ENCODE data around the gene ABCA1.
"Not testable (repeated sequence)": the region's sequence is repeated elsewhere in the genome, so short reads cannot be mapped to it uniquely, and the experiment has no call there.

The ABCA1 gene

GRCh38 chr9:104905153-104905901, 22.6 kb downstream of the ABCA1 start:
- peak; percentile 65 for DNase-seq (ENCODE audit: low read depth)

GRCh38 chr9:104903609-104904008, 24.3 kb downstream of the ABCA1 start:
- peak; percentile 30 for DNase-seq (ENCODE audit: low read depth)

- peak; percentile 35 for DNase-seq (ENCODE audit: low read depth)
These were observed 27.1 kb downstream of the ABCA1 start for GRCh38 chr9:104900871-104901270.

GRCh38 chr9:104900324-104900723, 27.6 kb downstream of the ABCA1 start:
- DNase-seq (ENCODE audit: low read depth) = no peak

- DNase-seq (ENCODE audit: low read depth) = no peak
These were observed 28.2 kb downstream of the ABCA1 start for GRCh38 chr9:104899759-104900247.

- DNase-seq (ENCODE audit: low read depth) = not testable (repeated sequence)
These were observed 29.6 kb downstream of the ABCA1 start for GRCh38 chr9:104898376-104898775.

- DNase-seq (ENCODE audit: low read depth) = peak; percentile 27
These were observed 31.8 kb downstream of the ABCA1 start for GRCh38 chr9:104896131-104896530.

- peak; percentile 89 for DNase-seq (ENCODE audit: low read depth)
These were observed 32.4 kb downstream of the ABCA1 start for GRCh38 chr9:104895572-104895971.

- no peak for DNase-seq (ENCODE audit: low read depth)
These were observed 35.3 kb downstream of the ABCA1 start for GRCh38 chr9:104892701-104893100.

GRCh38 chr9:104890433-104890770, 37.6 kb downstream of the ABCA1 start:
- DNase-seq (ENCODE audit: low read depth) = no peak

- DNase-seq (ENCODE audit: low read depth) = no peak
These were observed 41.9 kb downstream of the ABCA1 start for GRCh38 chr9:104885818-104886709.

- no peak for DNase-seq (ENCODE audit: low read depth)
These were observed 44.8 kb downstream of the ABCA1 start for GRCh38 chr9:104883169-104883568.

GRCh38 chr9:104882566-104882965, 45.4 kb downstream of the ABCA1 start:
- no peak for DNase-seq (ENCODE audit: low read depth)

- DNase-seq (ENCODE audit: low read depth) = no peak
These were observed 45.9 kb downstream of the ABCA1 start for GRCh38 chr9:104882086-104882485.

- DNase-seq (ENCODE audit: low read depth) = no peak
These were observed 48.2 kb downstream of the ABCA1 start for GRCh38 chr9:104879555-104880309.

GRCh38 chr9:104876587-104876986, 51.4 kb downstream of the ABCA1 start:
- DNase-seq (ENCODE audit: low read depth) = no peak

GRCh38 chr9:104875897-104876296, 52.1 kb downstream of the ABCA1 start:
- DNase-seq (ENCODE audit: low read depth) = no peak

- no peak for DNase-seq (ENCODE audit: low read depth)
These were observed 52.6 kb downstream of the ABCA1 start for GRCh38 chr9:104875320-104875719.

- no peak for DNase-seq (ENCODE audit: low read depth)
These were observed 54.5 kb downstream of the ABCA1 start for GRCh38 chr9:104873489-104873850.

GRCh38 chr9:104872656-104873488, 55.1 kb downstream of the ABCA1 start:
- peak; percentile 99 for DNase-seq (ENCODE audit: low read depth)

GRCh38 chr9:104871961-104872527, 55.9 kb downstream of the ABCA1 start:
- no peak for DNase-seq (ENCODE audit: low read depth)
